Hepatocyte (in vitro differentiated cells): ENCODE data around the gene MIS12.

Experiments used
- EZH2 ChIP-seq: fragments of 200-600 bp; sonication (generic); IDR thresholded peaks from 2 replicates; pipeline ENCODE4 v1.6.1; 2016; ENCODE audit warnings: antibody characterized with exemption, mild to moderate bottlenecking, borderline replicate concordance
- TF ChIP-seq, protein P1 (sequence below): fragments of 200-600 bp; sonication (generic); IDR thresholded peaks from 2 replicates; pipeline ENCODE4 v1.5.1; 2016; ENCODE audit warnings: antibody characterized with exemption, mild to moderate bottlenecking; ENCODE audit not compliant: poor library complexity

GRCh38 chr17:5535436-5535835 is 49.1 kb downstream of the MIS12 start:
- TF ChIP-seq, protein P1, sequence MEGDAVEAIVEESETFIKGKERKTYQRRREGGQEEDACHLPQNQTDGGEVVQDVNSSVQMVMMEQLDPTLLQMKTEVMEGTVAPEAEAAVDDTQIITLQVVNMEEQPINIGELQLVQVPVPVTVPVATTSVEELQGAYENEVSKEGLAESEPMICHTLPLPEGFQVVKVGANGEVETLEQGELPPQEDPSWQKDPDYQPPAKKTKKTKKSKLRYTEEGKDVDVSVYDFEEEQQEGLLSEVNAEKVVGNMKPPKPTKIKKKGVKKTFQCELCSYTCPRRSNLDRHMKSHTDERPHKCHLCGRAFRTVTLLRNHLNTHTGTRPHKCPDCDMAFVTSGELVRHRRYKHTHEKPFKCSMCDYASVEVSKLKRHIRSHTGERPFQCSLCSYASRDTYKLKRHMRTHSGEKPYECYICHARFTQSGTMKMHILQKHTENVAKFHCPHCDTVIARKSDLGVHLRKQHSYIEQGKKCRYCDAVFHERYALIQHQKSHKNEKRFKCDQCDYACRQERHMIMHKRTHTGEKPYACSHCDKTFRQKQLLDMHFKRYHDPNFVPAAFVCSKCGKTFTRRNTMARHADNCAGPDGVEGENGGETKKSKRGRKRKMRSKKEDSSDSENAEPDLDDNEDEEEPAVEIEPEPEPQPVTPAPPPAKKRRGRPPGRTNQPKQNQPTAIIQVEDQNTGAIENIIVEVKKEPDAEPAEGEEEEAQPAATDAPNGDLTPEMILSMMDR = no peak
- TF ChIP-seq EZH2 = no peak
